PC-9 (cell line): ENCODE data around the gene STXBP5. TPM values are rescaled to one million over a fixed set of nuclear protein-coding genes. Genes with fewer than 3 reads are reported as not detected.

Experiments used
- BruUV-seq: library from RNA; stranded (reverse); fragments of 400-500 nt; replicated peaks from 2 replicates; lab custom pipeline; 2021; lab: Mats Ljungman, UMichigan
- CTCF ChIA-PET: fragments of 300-600 bp; sonication (Branson Sonifier 250); formaldehyde crosslinking; loops from one replicate; lab custom pipeline; 2022; ENCODE audit warnings: antibody characterized with exemption; lab: Charles Lee
- POLR2A ChIA-PET: fragments of 300-600 bp; sonication (Branson Sonifier 250); formaldehyde crosslinking; loops from one replicate; lab custom pipeline; 2022; ENCODE audit warnings: antibody characterized with exemption; ENCODE audit not compliant: unreplicated experiment; lab: Charles Lee
- DNase-seq, 2 experiments: peaks; one replicate each; pipeline versions ENCODE4 v3.0.0 to v3.0.0-alpha.2; 2015 to 2022; ENCODE audit warnings: mixed read lengths in 1 of 2
- H2AFZ ChIP-seq: fragments of 200-600 bp; sonication (generic); 2 replicates; pipeline ENCODE4 v1.8.1; 2017; ENCODE audit warnings: antibody characterized with exemption
- H3F3A ChIP-seq: fragments of 200-600 bp; sonication (generic); 2 replicates; pipeline ENCODE4 v1.8.1; 2017; ENCODE audit warnings: antibody characterized with exemption, mild to moderate bottlenecking, low read depth; ENCODE audit not compliant: insufficient read depth
- H3K27ac ChIP-seq: fragments of 200-600 bp; sonication (generic); 2 replicates; pipeline ENCODE4 v1.6.1; 2016; ENCODE audit warnings: mixed run types
- H3K27me3 ChIP-seq: fragments of 200-600 bp; sonication (generic); 2 replicates; pipeline ENCODE4 v1.6.1; 2016; ENCODE audit warnings: low read depth, mixed run types; ENCODE audit not compliant: insufficient read depth
- H3K36me3 ChIP-seq: fragments of 200-600 bp; sonication (generic); 2 replicates; pipeline ENCODE4 v1.6.1; 2016; ENCODE audit warnings: low read depth, mixed run types
- H3K4me1 ChIP-seq: fragments of 200-600 bp; sonication (generic); replicated peaks from 2 replicates; pipeline ENCODE4 v1.6.1; 2016; ENCODE audit warnings: mixed run types; ENCODE audit not compliant: insufficient read depth
- H3K4me2 ChIP-seq: fragments of 200-600 bp; sonication (generic); 2 replicates; pipeline ENCODE4 v1.6.1; 2017; ENCODE audit warnings: mixed run types
- H3K4me3 ChIP-seq: fragments of 200-600 bp; sonication (generic); 2 replicates; pipeline ENCODE4 v1.6.1; 2016; ENCODE audit warnings: mixed run types
- H3K79me2 ChIP-seq: fragments of 200-600 bp; sonication (generic); 2 replicates; pipeline ENCODE4 v1.6.1; 2017; ENCODE audit warnings: low read depth, mixed run types
- H3K9me2 ChIP-seq: fragments of 200-600 bp; sonication (generic); 2 replicates; pipeline ENCODE4 v1.8.1; 2017; ENCODE audit warnings: mild to moderate bottlenecking; ENCODE audit not compliant: insufficient read depth
- H3K9me3 ChIP-seq: fragments of 200-600 bp; sonication (generic); 2 replicates; pipeline ENCODE4 v1.8.1; 2016; ENCODE audit warnings: low read depth; ENCODE audit not compliant: insufficient read depth
- H4K20me1 ChIP-seq: fragments of 200-600 bp; sonication (generic); 2 replicates; pipeline ENCODE4 v1.8.1; 2017; ENCODE audit not compliant: insufficient read depth
- EZH2 ChIP-seq: fragments of 200-600 bp; sonication (generic); IDR thresholded peaks from 2 replicates; pipeline ENCODE4 v1.8.0; 2017; ENCODE audit warnings: antibody characterized with exemption, low read depth
- intact Hi-C: fragments of 100-400 bp; cut with micrococcal nuclease; formaldehyde crosslinking; loops from one replicate; pipeline ENCODE4 v1.10.0; 2022; ENCODE audit not compliant: unreplicated experiment
- total RNA-seq: library from RNA; stranded (reverse); gene quantifications from 2 replicates; pipeline ENCODE4 v1.2.3, GENCODE V29; 2021
- TF ChIP-seq, protein P1 (sequence below): fragments of 200-600 bp; sonication (generic); conservative IDR thresholded peaks from 2 replicates; pipeline ENCODE4 v1.6.1; 2017; ENCODE audit warnings: mixed run types, antibody characterized with exemption, mild to moderate bottlenecking, moderate library complexity

Gene STXBP5
- total RNA-seq, 1 experiment from 2014 or later = 4.6 TPM

- no peaks in the 10 kb centered on the region for H4K20me1 ChIP-seq
- BruUV-seq = no TSS peak
These were observed 23.6 kb downstream of the STXBP5 start for GRCh38 chr6:147227770-147228320.

GRCh38 chr6:147231589-147231988, 27.4 kb downstream of the STXBP5 start:
- Histone ChIP-seq H4K20me1 (no peaks in the 10 kb centered on the region), H3K36me3 (no peaks in the 10 kb centered on the region; the same call in 1 of the 2 replicates), H3K4me2 (no peak overlapping the region), H3K9me2 (no peaks in the 10 kb centered on the region), H2AFZ (no peak overlapping the region), H3K9me3 (no peaks in the 10 kb centered on the region), H3F3A (no peaks in the 10 kb centered on the region), H3K4me3 (no peak overlapping the region), H3K27ac (no peak overlapping the region), H3K4me1 (no peaks in the 10 kb centered on the region), H3K27me3 (no peaks in the 10 kb centered on the region), H3K79me2 (no peaks in the 10 kb centered on the region; the same call in 1 of the 2 replicates)
- BruUV-seq = no TSS peak
- intact Hi-C loops = no loop called here
- CTCF ChIA-PET = no interaction called here
- POLR2A ChIA-PET = no interaction called here
- no peak for DNase-seq
- TF ChIP-seq EZH2 = no peak
- TF ChIP-seq, protein P1, sequence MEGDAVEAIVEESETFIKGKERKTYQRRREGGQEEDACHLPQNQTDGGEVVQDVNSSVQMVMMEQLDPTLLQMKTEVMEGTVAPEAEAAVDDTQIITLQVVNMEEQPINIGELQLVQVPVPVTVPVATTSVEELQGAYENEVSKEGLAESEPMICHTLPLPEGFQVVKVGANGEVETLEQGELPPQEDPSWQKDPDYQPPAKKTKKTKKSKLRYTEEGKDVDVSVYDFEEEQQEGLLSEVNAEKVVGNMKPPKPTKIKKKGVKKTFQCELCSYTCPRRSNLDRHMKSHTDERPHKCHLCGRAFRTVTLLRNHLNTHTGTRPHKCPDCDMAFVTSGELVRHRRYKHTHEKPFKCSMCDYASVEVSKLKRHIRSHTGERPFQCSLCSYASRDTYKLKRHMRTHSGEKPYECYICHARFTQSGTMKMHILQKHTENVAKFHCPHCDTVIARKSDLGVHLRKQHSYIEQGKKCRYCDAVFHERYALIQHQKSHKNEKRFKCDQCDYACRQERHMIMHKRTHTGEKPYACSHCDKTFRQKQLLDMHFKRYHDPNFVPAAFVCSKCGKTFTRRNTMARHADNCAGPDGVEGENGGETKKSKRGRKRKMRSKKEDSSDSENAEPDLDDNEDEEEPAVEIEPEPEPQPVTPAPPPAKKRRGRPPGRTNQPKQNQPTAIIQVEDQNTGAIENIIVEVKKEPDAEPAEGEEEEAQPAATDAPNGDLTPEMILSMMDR = no peak

More at GRCh38 chr6:147227770-147228320, 23.6 kb downstream of the STXBP5 start:
- intact Hi-C loops = no loop called here
- no peak overlapping the region for H3K27ac ChIP-seq
- CTCF ChIA-PET = no interaction called here
- H3K36me3 ChIP-seq = peaks cover 3% of the 10 kb centered on the region; the same call in 1 of the 2 replicates
- H2AFZ ChIP-seq = no peak overlapping the region
- TF ChIP-seq, protein P1 = no peak
- no peak for TF ChIP-seq EZH2
- H3K27me3 ChIP-seq = no peaks in the 10 kb centered on the region
- H3K4me1 ChIP-seq = no peaks in the 10 kb centered on the region
- DNase-seq = no peak
- no peak overlapping the region for H3K4me2 ChIP-seq
- no peaks in the 10 kb centered on the region; the same call in 1 of the 2 replicates for H3K79me2 ChIP-seq
- H3K9me3 ChIP-seq = no peaks in the 10 kb centered on the region
- H3F3A ChIP-seq = no peaks in the 10 kb centered on the region
- POLR2A ChIA-PET = no interaction called here
- no peaks in the 10 kb centered on the region for H3K9me2 ChIP-seq
- no peak overlapping the region for H3K4me3 ChIP-seq

GRCh38 chr6:147234685-147235084, 30.5 kb downstream of the STXBP5 start:
- no peak overlapping the region for H3K4me2 ChIP-seq
- H4K20me1 ChIP-seq = no peaks in the 10 kb centered on the region
- TF ChIP-seq EZH2 = no peak
- TF ChIP-seq, protein P1 = no peak
- no peak overlapping the region for H2AFZ ChIP-seq
- DNase-seq = no peak
- H3K79me2 ChIP-seq = no peaks in the 10 kb centered on the region; the same call in 1 of the 2 replicates
- no TSS peak for BruUV-seq
- no peak overlapping the region for H3K4me3 ChIP-seq
- no peaks in the 10 kb centered on the region for H3F3A ChIP-seq
- CTCF ChIA-PET = no interaction called here
- H3K36me3 ChIP-seq = no peaks in the 10 kb centered on the region; the same call in 1 of the 2 replicates
- H3K27me3 ChIP-seq = no peaks in the 10 kb centered on the region
- no peaks in the 10 kb centered on the region for H3K9me2 ChIP-seq
- intact Hi-C loops = no loop called here
- no peak overlapping the region for H3K27ac ChIP-seq
- POLR2A ChIA-PET = no interaction called here
- no peaks in the 10 kb centered on the region for H3K9me3 ChIP-seq
- no peaks in the 10 kb centered on the region for H3K4me1 ChIP-seq
